ENCODE measurements around the gene SLX4IP.

- TF ChIP-seq REST (IDR thresholded peaks at IDR 0.05; ENCODE audit: low read depth) (no peak), FOXM1 (IDR thresholded peaks at IDR 0.05; ENCODE audit: borderline replicate concordance, low read depth) (no peak), CREB1 (IDR thresholded peaks at IDR 0.05; ENCODE audit: low read depth) (no peak), ZBTB7A (IDR thresholded peaks at IDR 0.05; ENCODE audit: low read depth) (no peak), RAD21 (IDR thresholded peaks at IDR 0.05; ENCODE audit: low read depth) (no peak), TCF12 (IDR thresholded peaks at IDR 0.05; ENCODE audit: low read depth) (no peak), TAF1 (IDR thresholded peaks at IDR 0.05; ENCODE audit: low read depth) (no peak)
Observed at GRCh38 chr20:10468340-10468845, 33.3 kb downstream of the SLX4IP start.
